T-helper 17 cell (primary cell): ENCODE measurements around the gene SPEM1. TPM values are rescaled to one million over a fixed set of nuclear protein-coding genes. Genes with fewer than 3 reads are reported as not detected.

Source experiments
- ATAC-seq: fragments of 150-1000 bp; cut with Tn5 transposase; 2 replicates; pipeline ENCODE4 v1.10.0; 2021; ENCODE audit warnings: mild to moderate bottlenecking, moderate library complexity
- DNase-seq, 3 donors: peaks; one replicate each; pipeline versions ENCODE4 v3.0.0 to v3.0.0-alpha.2; 2020 to 2021
- H3K9me3 ChIP-seq: one replicate; pipeline ENCODE4 v1.7.0; 2013; ENCODE audit warnings: low read length, mild to moderate bottlenecking; ENCODE audit not compliant: control insufficient read depth, poor library complexity, severe bottlenecking
- H3K27ac Mint-ChIP-seq: one replicate; pipeline ENCODE4 v1.8.0; 2022; ENCODE audit warnings: mild to moderate bottlenecking, moderate library complexity, mixed read lengths
- H3K27me3 Mint-ChIP-seq: one replicate; pipeline ENCODE4 v1.8.0; 2022; ENCODE audit warnings: mixed read lengths
- H3K36me3 Mint-ChIP-seq: one replicate; pipeline ENCODE4 v1.8.0; 2022; ENCODE audit warnings: low read depth, mixed read lengths
- H3K4me1 Mint-ChIP-seq: one replicate; pipeline ENCODE4 v1.8.0; 2022; ENCODE audit warnings: mild to moderate bottlenecking, mixed read lengths
- H3K4me3 Mint-ChIP-seq: one replicate; pipeline ENCODE4 v1.8.0; 2022; ENCODE audit warnings: mild to moderate bottlenecking, moderate library complexity, mixed read lengths
- total RNA-seq, 4 donors: library from RNA in 2 of 4; stranded (reverse) in 2 of 4; gene quantifications; one replicate each; pipeline ENCODE4 v1.2.3 and lab custom pipeline; 2022 to 2026

SPEM1 gene
- total RNA-seq, 2 donors from 2014 or later, result not detected

DNA sequence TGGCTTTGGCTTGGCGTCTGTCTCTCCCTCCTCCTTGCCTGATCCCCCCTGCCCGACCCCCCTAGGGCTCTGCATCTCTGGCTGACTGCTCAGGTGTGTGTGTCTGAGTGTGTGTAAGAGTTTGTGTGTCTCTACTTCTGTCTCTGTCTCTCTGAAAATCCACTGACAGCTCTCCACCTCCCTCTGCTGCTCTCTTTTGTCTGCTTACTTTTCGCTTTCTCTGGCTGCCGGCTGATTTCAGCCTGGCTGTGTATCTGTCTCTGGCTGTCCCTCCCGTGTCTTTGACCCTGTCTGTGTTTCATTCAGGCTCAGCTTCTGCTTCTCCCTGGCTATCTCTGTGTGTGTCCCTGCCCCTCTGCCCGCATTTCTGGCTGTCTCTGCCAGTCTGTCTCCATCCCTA, 3.8 kb upstream of the SPEM1 start:
- peaks cover 9% of the 10 kb centered on the region for H3K4me1 Mint-ChIP-seq
- no peaks in the 10 kb centered on the region for H3K36me3 Mint-ChIP-seq
- ATAC-seq (no peak), DNase-seq (no peak)
- no peak overlapping the region for H3K27ac Mint-ChIP-seq
- no peak overlapping the region for H3K4me3 Mint-ChIP-seq
- H3K27me3 Mint-ChIP-seq, result peaks cover 6% of the 10 kb centered on the region
- H3K9me3 ChIP-seq, result no peaks in the 10 kb centered on the region

DNA sequence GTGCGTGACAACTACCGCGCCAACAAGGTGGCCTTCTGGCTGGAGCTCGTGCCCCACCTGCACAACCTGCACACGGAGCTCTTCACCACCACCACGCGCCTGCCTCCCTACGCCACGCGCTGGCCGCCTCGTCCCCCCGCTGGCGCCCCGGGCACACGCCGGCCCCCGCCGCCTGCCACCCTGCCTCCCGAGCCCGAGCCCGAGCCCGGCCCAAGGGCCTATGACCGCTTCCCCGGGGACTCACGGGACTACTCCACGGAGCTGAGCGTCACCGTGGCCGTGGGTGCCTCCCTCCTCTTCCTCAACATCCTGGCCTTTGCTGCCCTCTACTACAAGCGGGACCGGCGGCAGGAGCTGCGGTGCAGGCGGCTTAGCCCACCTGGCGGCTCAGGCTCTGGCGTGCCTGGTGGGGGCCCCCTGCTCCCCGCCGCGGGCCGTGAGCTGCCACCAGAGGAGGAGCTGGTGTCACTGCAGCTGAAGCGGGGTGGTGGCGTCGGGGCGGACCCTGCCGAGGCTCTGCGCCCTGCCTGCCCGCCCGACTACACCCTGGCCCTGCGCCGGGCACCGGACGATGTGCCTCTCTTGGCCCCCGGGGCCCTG, 3.0 kb upstream of the SPEM1 start:
- ATAC-seq (no peak), DNase-seq (no peak)
- no peak overlapping the region for H3K27ac Mint-ChIP-seq
- no peak overlapping the region for H3K4me3 Mint-ChIP-seq
- peaks cover 6% of the 10 kb centered on the region for H3K27me3 Mint-ChIP-seq
- H3K4me1 Mint-ChIP-seq, result peaks cover 9% of the 10 kb centered on the region
- no peaks in the 10 kb centered on the region for H3K9me3 ChIP-seq
- H3K36me3 Mint-ChIP-seq, result no peaks in the 10 kb centered on the region

GRCh38 chr17:7418472-7419152, 1.5 kb upstream of the SPEM1 start:
- H3K4me3 Mint-ChIP-seq, result no peak overlapping the region
- H3K27me3 Mint-ChIP-seq, result peaks cover 6% of the 10 kb centered on the region
- DNase-seq, result no peak
- H3K9me3 ChIP-seq, result no peaks in the 10 kb centered on the region
- peaks cover 6% of the 10 kb centered on the region for H3K4me1 Mint-ChIP-seq
- no peak overlapping the region for H3K27ac Mint-ChIP-seq
- H3K36me3 Mint-ChIP-seq, result no peaks in the 10 kb centered on the region
- ATAC-seq, result no peak

DNA sequence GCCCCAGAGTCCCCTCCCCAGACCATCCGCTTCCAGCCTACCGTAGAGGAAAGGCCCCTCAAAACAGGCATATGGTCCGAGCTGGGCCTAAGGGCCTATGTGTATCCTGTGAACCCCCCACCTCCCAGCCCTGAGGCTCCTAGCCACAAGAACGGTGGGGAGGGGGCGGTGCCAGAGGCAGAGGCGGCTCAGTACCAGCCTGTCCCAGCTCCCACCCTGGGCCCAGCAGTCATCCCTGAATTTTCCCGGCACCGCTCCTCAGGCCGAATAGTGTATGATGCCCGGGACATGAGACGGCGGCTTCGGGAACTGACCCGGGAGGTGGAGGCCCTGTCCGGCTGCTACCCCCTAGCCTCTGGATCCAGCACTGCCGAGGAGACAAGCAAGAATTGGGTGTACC, 1.1 kb downstream of the SPEM1 start:
- peaks cover 6% of the 10 kb centered on the region for H3K4me1 Mint-ChIP-seq
- ATAC-seq (no peak), DNase-seq (no peak)
- no peak overlapping the region for H3K4me3 Mint-ChIP-seq
- H3K27ac Mint-ChIP-seq, result no peak overlapping the region
- H3K27me3 Mint-ChIP-seq, result peaks cover 6% of the 10 kb centered on the region
- H3K9me3 ChIP-seq, result no peaks in the 10 kb centered on the region
- H3K36me3 Mint-ChIP-seq, result no peaks in the 10 kb centered on the region

- peaks cover 6% of the 10 kb centered on the region for H3K27me3 Mint-ChIP-seq
- no peak for DNase-seq
- no peaks in the 10 kb centered on the region for H3K9me3 ChIP-seq
- H3K4me3 Mint-ChIP-seq, result no peak overlapping the region
- no peak overlapping the region for H3K27ac Mint-ChIP-seq
- ATAC-seq, result no peak
- H3K4me1 Mint-ChIP-seq, result peaks cover 4% of the 10 kb centered on the region
- H3K36me3 Mint-ChIP-seq, result no peaks in the 10 kb centered on the region
Measured at GRCh38 chr17:7423679-7424078, 3.6 kb downstream of the SPEM1 start.

DNA sequence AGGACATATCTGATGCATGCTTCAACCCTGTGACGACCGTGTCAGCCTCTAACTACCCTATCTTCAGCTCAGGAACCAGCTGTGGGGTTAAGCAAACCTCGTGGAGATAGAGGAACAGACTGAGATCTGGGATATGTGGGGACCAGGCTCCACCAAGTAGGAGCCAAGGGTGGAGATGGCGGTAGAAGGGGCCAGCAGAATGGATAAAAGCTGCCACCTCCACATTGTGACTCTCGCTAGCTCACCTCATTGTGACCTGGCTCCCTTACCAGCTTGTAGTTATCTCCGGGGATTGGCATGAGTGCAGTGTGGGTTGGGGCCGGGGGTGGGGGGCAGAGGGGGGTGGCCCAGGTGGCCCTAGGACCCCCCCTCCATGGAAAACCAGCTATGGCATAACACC, 5.2 kb downstream of the SPEM1 start, which contains the start of gene SPEM2:
TSS of gene SPEM2 (plus strand) at position 301 of the 400 bp plus-strand sequence. CDS start at position 374, 73 bp downstream.
- no peak for ATAC-seq
- Mint-ChIP-seq H3K4me1 (no peaks in the 10 kb centered on the region), H3K4me3 (no peak within 1 kb of the TSS), H3K36me3 (no peaks in the 10 kb centered on the region), H3K27me3 (no peaks in the 10 kb centered on the region), H3K27ac (no peak within 1 kb of the TSS)
- DNase-seq, result no peak
- H3K9me3 ChIP-seq, result no peaks in the 10 kb centered on the region

GRCh38 chr17:7425756-7426155, 5.6 kb downstream of the SPEM1 start:
- H3K27ac Mint-ChIP-seq, result no peak overlapping the region
- no peaks in the 10 kb centered on the region for H3K9me3 ChIP-seq
- H3K27me3 Mint-ChIP-seq, result no peaks in the 10 kb centered on the region
- no peaks in the 10 kb centered on the region for H3K4me1 Mint-ChIP-seq
- no peaks in the 10 kb centered on the region for H3K36me3 Mint-ChIP-seq
- DNase-seq (no peak), ATAC-seq (no peak)
- no peak overlapping the region for H3K4me3 Mint-ChIP-seq

DNA sequence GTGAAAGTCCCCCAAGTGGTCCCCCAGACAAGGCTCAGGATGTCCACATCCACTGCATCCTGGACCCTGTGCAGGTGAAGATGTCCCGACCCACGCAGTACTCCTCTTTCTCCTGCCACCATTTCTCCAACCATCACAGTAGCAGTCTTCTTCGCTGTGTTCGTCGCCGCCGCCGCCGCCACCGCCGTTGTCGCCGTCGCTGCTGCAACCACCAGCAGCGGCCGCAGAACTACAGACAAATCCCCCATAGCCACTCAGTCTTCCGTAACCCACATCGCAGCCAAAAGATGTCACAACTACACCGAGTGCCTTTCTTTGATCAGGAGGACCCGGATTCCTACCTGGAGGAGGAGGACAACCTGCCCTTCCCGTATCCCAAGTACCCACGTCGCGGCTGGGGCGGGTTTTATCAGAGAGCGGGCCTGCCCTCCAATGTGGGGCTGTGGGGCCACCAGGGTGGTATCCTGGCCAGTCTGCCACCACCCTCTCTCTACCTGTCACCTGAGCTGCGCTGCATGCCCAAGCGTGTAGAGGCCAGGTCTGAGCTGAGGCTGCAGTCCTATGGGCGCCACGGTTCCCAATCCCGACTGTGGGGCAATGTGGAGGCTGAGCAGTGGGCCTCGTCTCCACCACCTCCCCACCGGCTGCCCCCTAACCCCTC, 6.2 kb downstream of the SPEM1 start:
- Mint-ChIP-seq H3K36me3 (no peaks in the 10 kb centered on the region), H3K4me3 (no peak overlapping the region), H3K4me1 (no peaks in the 10 kb centered on the region), H3K27ac (no peak overlapping the region), H3K27me3 (no peaks in the 10 kb centered on the region)
- H3K9me3 ChIP-seq, result no peaks in the 10 kb centered on the region
- DNase-seq (no peak), ATAC-seq (no peak)

- H3K27ac Mint-ChIP-seq, result no peak overlapping the region
- ATAC-seq (no peak), DNase-seq (no peak)
- H3K36me3 Mint-ChIP-seq, result no peaks in the 10 kb centered on the region
- H3K4me3 Mint-ChIP-seq, result no peak overlapping the region
- H3K27me3 Mint-ChIP-seq, result no peaks in the 10 kb centered on the region
- no peaks in the 10 kb centered on the region for H3K9me3 ChIP-seq
- no peaks in the 10 kb centered on the region for H3K4me1 Mint-ChIP-seq
Measured at GRCh38 chr17:7426896-7427489, 6.9 kb downstream of the SPEM1 start.

DNA sequence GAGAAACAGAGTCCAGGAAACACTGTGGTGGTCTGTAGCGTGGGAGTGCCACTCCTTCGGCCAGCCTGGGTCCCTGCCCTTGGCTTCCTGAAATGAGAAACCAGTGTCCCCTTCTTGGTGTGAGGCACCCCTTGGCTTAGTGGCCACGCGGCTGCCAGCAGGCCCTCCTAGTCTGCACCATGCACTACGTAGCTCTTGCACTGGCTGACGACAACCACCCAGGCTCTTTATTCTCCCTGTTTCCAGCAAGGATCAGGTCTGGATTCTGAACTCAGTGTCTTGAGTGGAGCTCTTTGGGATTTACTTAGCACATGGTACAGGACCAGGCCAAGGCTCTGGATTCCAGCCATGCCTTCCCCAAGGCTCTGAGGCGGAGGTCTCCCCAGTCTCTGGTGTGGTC, 7.4 kb downstream of the SPEM1 start:
- H3K27ac Mint-ChIP-seq, result no peak overlapping the region

GRCh38 chr17:7428557-7428956, 8.4 kb downstream of the SPEM1 start, which contains the start of gene SPEM3:
Gene SPEM3, plus strand, starts transcription at chr17:7428857. Its CDS starts 46 bp downstream, at chr17:7428903.
- Mint-ChIP-seq H3K27me3 (no peaks in the 10 kb centered on the region), H3K4me1 (no peaks in the 10 kb centered on the region), H3K4me3 (no peak within 1 kb of the TSS), H3K36me3 (no peaks in the 10 kb centered on the region), H3K27ac (no peak within 1 kb of the TSS)
- H3K9me3 ChIP-seq, result no peaks in the 10 kb centered on the region
- no peak for ATAC-seq
- no peak for DNase-seq

More for the DNA sequence above, 7.4 kb downstream of the SPEM1 start:
- Mint-ChIP-seq H3K4me3 (no peak overlapping the region), H3K27me3 (no peaks in the 10 kb centered on the region), H3K4me1 (no peaks in the 10 kb centered on the region), H3K36me3 (no peaks in the 10 kb centered on the region)
- DNase-seq (no peak), ATAC-seq (no peak)
- no peaks in the 10 kb centered on the region for H3K9me3 ChIP-seq

DNA sequence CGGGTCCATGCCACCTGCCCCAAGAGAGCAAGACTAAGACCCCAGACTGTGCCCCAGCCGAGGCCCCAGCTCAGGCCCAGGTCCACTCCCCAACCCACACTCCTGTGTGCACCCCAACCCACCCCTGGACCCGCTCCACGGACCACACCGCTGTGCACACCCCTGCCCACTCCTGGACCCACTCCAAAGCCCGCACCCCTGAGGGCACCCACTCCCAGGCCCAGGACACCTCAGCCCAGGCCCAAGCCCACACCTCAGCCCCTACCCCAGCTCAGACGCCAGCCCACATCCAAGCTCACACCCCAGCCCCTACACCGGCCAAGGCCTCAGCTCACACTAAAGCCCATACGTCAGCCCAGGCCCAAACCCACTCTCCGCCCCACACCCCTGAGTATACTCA, 9.6 kb downstream of the SPEM1 start:
- no peaks in the 10 kb centered on the region for H3K36me3 Mint-ChIP-seq
- no peak for DNase-seq

GRCh38 chr17:7431231-7431630, 11.1 kb downstream of the SPEM1 start:
- H3K27ac Mint-ChIP-seq, result no peak overlapping the region
- H3K9me3 ChIP-seq, result no peaks in the 10 kb centered on the region
- DNase-seq, result no peak
- no peaks in the 10 kb centered on the region for H3K27me3 Mint-ChIP-seq
- H3K4me1 Mint-ChIP-seq, result peaks cover 8% of the 10 kb centered on the region
- ATAC-seq, result no peak
- H3K4me3 Mint-ChIP-seq, result no peak overlapping the region
- H3K36me3 Mint-ChIP-seq, result no peaks in the 10 kb centered on the region

More for the DNA sequence above, 9.6 kb downstream of the SPEM1 start:
- H3K4me1 Mint-ChIP-seq, result no peaks in the 10 kb centered on the region
- no peak for ATAC-seq
- no peaks in the 10 kb centered on the region for H3K27me3 Mint-ChIP-seq
- H3K9me3 ChIP-seq, result no peaks in the 10 kb centered on the region
- H3K4me3 Mint-ChIP-seq, result no peak overlapping the region
- no peak overlapping the region for H3K27ac Mint-ChIP-seq
